ENCODE data around the gene C6orf136. TPM values are rescaled to one million over a fixed set of nuclear protein-coding genes. Genes with fewer than 3 reads are reported as not detected.
A peak's percentile ranks its signal among the peaks of the same experiment; 100 is the strongest.

The C6orf136 gene
- total and polyA plus RNA-seq, 10 of the 15 experiments (the other 5 are each of a cell fraction or from before 2014, with no cell fraction given), result 5.2 to 24.1 (median 14.9) TPM

DNA sequence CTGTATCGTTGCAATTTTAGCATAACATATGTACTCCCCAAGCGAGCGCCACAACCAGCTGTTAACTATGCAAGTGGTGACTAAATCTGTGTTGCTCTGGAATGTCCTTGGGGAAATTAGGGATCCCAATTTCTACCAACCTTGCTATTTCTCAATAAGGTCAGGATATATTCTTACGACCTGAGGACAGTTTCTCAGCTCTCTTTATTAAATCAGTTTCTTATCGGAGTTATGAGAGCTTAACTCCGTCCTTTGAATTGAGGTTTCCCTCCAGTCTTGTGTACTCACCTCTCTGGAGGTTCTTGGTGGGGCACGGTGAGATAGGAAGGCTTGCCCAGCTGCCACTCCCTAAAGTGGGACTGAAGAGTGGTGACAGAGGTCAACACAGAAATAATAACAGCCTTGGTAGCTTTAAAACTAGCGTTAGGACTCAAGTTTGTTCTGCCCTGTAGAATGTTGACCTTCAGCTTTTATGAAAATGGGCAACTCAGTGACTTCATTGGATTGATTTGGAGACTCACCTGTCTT lies 28.6 kb upstream of the C6orf136 start:
- H3K27me3 ChIP-seq (replicated peaks in 1 of 2; ENCODE audit: control insufficient read depth in 2 of 2, insufficient read depth in 2 of 2, low read length in 1 of 2), result no peaks in the 10 kb centered on the region
- H3K36me3 ChIP-seq (ENCODE audit: control insufficient read depth in 2 of 2, insufficient read depth in 2 of 2, low read length in 1 of 2), result peaks cover 6 to 33% of the 10 kb centered on the region in 2 experiments; a peak in 3 of 4 replicates
- H3K4me2 ChIP-seq (ENCODE audit: control insufficient read depth, insufficient read depth), result peak overlapping the region; percentile 81
- POLR2A ChIA-PET, result interaction anchor here (0.7 to 2.0 kb wide), 20 partner anchors 8 to 204 kb away, joined by 3 to 11 read pairs (median 4); partner anchors contain the start of genes ABCF1, ATAT1, DHX16 and NRM
- peak overlapping the region; percentile 1; the same call in 1 of the 2 replicates for H2AFZ ChIP-seq (ENCODE audit: control insufficient read depth, low read depth, low read length)
- no peaks in the 10 kb centered on the region; the same call in 2 of the 3 replicates for H3K9me3 ChIP-seq (replicated peaks; ENCODE audit: control insufficient read depth, insufficient read depth, low read length)
- no peak for ATAC-seq
- CTCF ChIA-PET, result interaction anchor here (0.6 to 2.1 kb wide), 13 partner anchors 11 to 259 kb away, joined by 3 to 8 read pairs (median 5); partner anchors contain the start of genes DHX16 and PRR3
- intact Hi-C loops (cut with micrococcal nuclease; ENCODE audit: unreplicated experiment), result no loop called here
- WGBS (ENCODE audit: insufficient coverage, insufficient replicate concordance, low lambda C conversion rate, missing lambda C conversion rate), result under 1% methylated on average over 8 of the region's 8 CpGs
- H3K27ac ChIP-seq (ENCODE audit: control insufficient read depth, insufficient read depth), result peak overlapping the region; percentile 99
- SMC1A ChIA-PET (ENCODE audit: uncharacterized antibody, unreplicated experiment), result interaction anchor here (0.8 to 2.8 kb wide), 14 partner anchors 8 to 295 kb away, joined by 3 to 12 read pairs (median 4); partner anchors contain the start of genes ATAT1, C6orf136, DHX16 and VARS2
- H3K9ac ChIP-seq (ENCODE audit: control insufficient read depth, insufficient read depth, low read length), result peak overlapping the region; percentile 95
- RAD21 ChIA-PET (ENCODE audit: unreplicated experiment), result interaction anchor here (0.9 to 1.5 kb wide), 2 partner anchors 89 to 113 kb away, joined by 4 to 8 read pairs; no protein-coding TSS in a partner anchor
- peak overlapping the region; percentile 80 for H3K4me3 ChIP-seq
- in situ Hi-C loops (cut with MboI), result loop anchor here (5.0 kb wide), 1 partner anchor 99 kb away; the partner anchor contains the start of gene MDC1
- no peak for FAIRE-seq
- BruUV-seq (replicated peaks), result no TSS peak
- H3K4me1 ChIP-seq (ENCODE audit: control insufficient read depth, insufficient read depth, low read length), result peaks cover 3% of the 10 kb centered on the region
- no peak for TF ChIP-seq TAF1 (IDR thresholded peaks at IDR 0.05; ENCODE audit: borderline replicate concordance, low read depth, low read length)
- no peak for TF ChIP-seq POLR2AphosphoS2 (IDR thresholded peaks at IDR 0.05; ENCODE audit: low read depth, low read length)
- TF ChIP-seq, protein P1, sequence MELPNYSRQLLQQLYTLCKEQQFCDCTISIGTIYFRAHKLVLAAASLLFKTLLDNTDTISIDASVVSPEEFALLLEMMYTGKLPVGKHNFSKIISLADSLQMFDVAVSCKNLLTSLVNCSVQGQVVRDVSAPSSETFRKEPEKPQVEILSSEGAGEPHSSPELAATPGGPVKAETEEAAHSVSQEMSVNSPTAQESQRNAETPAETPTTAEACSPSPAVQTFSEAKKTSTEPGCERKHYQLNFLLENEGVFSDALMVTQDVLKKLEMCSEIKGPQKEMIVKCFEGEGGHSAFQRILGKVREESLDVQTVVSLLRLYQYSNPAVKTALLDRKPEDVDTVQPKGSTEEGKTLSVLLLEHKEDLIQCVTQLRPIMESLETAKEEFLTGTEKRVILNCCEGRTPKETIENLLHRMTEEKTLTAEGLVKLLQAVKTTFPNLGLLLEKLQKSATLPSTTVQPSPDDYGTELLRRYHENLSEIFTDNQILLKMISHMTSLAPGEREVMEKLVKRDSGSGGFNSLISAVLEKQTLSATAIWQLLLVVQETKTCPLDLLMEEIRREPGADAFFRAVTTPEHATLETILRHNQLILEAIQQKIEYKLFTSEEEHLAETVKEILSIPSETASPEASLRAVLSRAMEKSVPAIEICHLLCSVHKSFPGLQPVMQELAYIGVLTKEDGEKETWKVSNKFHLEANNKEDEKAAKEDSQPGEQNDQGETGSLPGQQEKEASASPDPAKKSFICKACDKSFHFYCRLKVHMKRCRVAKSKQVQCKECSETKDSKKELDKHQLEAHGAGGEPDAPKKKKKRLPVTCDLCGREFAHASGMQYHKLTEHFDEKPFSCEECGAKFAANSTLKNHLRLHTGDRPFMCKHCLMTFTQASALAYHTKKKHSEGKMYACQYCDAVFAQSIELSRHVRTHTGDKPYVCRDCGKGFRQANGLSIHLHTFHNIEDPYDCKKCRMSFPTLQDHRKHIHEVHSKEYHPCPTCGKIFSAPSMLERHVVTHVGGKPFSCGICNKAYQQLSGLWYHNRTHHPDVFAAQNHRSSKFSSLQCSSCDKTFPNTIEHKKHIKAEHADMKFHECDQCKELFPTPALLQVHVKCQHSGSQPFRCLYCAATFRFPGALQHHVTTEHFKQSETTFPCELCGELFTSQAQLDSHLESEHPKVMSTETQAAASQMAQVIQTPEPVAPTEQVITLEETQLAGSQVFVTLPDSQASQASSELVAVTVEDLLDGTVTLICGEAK (IDR thresholded peaks at IDR 0.05; ENCODE audit: borderline replicate concordance), result no peak
- no peak for TF ChIP-seq KDM1A (IDR thresholded peaks at IDR 0.05; ENCODE audit: borderline replicate concordance)
- TF ChIP-seq, protein P2, sequence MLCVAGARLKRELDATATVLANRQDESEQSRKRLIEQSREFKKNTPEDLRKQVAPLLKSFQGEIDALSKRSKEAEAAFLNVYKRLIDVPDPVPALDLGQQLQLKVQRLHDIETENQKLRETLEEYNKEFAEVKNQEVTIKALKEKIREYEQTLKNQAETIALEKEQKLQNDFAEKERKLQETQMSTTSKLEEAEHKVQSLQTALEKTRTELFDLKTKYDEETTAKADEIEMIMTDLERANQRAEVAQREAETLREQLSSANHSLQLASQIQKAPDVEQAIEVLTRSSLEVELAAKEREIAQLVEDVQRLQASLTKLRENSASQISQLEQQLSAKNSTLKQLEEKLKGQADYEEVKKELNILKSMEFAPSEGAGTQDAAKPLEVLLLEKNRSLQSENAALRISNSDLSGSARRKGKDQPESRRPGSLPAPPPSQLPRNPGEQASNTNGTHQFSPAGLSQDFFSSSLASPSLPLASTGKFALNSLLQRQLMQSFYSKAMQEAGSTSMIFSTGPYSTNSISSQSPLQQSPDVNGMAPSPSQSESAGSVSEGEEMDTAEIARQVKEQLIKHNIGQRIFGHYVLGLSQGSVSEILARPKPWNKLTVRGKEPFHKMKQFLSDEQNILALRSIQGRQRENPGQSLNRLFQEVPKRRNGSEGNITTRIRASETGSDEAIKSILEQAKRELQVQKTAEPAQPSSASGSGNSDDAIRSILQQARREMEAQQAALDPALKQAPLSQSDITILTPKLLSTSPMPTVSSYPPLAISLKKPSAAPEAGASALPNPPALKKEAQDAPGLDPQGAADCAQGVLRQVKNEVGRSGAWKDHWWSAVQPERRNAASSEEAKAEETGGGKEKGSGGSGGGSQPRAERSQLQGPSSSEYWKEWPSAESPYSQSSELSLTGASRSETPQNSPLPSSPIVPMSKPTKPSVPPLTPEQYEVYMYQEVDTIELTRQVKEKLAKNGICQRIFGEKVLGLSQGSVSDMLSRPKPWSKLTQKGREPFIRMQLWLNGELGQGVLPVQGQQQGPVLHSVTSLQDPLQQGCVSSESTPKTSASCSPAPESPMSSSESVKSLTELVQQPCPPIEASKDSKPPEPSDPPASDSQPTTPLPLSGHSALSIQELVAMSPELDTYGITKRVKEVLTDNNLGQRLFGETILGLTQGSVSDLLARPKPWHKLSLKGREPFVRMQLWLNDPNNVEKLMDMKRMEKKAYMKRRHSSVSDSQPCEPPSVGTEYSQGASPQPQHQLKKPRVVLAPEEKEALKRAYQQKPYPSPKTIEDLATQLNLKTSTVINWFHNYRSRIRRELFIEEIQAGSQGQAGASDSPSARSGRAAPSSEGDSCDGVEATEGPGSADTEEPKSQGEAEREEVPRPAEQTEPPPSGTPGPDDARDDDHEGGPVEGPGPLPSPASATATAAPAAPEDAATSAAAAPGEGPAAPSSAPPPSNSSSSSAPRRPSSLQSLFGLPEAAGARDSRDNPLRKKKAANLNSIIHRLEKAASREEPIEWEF (IDR thresholded peaks at IDR 0.05; ENCODE audit: insufficient replicate concordance, low read depth, low read length), result no peak
- TF ChIP-seq ZSCAN29 (IDR thresholded peaks at IDR 0.05), result no peak
- no peak for TF ChIP-seq SUZ12 (IDR thresholded peaks at IDR 0.05; ENCODE audit: unreplicated experiment)
- TF ChIP-seq JUND (IDR thresholded peaks at IDR 0.05; ENCODE audit: low read depth, low read length), result no peak
- no peak for TF ChIP-seq HCFC1 (IDR thresholded peaks at IDR 0.05; ENCODE audit: low read length)
- TF ChIP-seq NR2C1 (IDR thresholded peaks at IDR 0.05), result no peak
- DNase-seq (ENCODE audit: low read depth, low spot score), result no peak
- H4K20me1 ChIP-seq (ENCODE audit: control insufficient read depth, insufficient read depth), result 0 out of 2 replicates have a peak, but pooled peaks cover 6% of the 10 kb centered on the region
- peaks cover 56% of the 10 kb centered on the region for H3K79me2 ChIP-seq (ENCODE audit: control insufficient read depth, insufficient read depth, low read length)
